ENCODE results near the gene RAB15.

The RAB15 gene

DNA sequence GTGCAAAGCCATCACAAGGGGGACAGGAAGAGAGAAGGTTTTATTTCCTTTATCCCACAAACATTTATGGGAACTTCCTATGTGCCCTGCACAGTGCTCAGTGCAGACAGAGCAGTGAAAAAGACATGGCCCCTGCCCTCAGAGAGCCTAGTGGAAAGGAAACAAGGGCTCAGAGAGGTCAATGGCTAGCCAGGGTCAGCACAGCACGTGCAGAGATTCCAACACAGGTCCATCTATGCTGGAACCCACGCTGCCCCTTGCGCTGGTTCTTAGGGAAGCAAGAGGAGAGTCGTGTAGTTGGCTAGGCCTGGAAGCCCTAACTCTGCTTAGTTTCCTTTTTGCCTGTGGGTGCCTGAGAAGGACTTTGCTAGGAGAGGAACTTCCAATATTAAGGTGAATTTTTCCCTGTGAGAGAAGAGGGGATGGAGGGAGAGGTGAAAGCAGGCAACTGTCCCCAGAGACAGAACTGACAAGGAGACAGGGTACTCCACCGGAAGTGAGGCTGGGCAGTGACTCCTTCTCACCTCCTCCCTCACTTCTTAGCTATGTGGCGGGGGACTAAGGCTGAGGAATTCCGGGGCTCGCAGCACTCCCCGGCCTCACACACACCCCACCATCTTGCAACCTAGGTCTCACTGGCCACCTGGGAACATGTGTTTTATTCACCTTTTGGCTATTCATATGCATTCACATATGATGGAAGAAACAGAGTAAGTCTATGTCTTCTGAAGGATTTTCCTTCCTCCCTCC lies 17.5 kb downstream of the RAB15 start:
- no peak for DNase-seq

DNA sequence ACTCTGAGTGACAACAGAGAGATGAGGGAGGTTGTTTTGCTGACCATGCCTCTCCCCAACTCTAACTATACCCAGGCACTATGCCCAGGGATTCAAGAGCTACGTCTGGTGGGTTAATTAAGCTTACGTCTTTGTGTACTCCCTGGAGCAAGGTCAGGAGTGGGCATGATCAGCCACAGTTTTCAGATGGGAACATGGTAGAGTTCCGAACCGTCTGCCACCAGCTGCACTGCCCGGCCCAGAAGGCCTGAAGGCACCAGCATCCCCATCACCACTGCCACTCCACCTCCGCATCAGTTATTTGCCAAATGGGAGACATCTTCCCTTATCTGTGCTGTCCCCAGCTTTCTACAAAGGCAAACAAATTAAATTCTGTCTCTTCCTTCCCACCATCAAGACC lies 18.5 kb downstream of the RAB15 start:
- DNase-seq = no peak

DNA sequence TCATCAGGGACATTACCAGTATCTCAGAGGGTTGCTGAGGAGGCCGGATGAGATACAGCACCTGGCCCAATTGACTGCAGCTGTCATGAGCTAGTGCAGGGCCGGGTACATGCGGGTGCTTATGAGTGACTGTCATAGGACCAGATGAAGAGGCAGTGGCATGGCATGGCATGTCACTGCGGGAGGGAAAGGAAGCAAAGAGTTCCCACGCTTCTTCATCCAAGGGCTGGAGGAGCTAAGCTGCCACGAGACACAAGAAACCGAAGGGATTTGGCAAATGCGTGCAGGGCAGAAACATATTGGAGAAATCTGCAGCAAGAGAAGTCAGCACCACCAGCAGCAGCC lies 18.9 kb downstream of the RAB15 start:
- no peak for DNase-seq

DNA sequence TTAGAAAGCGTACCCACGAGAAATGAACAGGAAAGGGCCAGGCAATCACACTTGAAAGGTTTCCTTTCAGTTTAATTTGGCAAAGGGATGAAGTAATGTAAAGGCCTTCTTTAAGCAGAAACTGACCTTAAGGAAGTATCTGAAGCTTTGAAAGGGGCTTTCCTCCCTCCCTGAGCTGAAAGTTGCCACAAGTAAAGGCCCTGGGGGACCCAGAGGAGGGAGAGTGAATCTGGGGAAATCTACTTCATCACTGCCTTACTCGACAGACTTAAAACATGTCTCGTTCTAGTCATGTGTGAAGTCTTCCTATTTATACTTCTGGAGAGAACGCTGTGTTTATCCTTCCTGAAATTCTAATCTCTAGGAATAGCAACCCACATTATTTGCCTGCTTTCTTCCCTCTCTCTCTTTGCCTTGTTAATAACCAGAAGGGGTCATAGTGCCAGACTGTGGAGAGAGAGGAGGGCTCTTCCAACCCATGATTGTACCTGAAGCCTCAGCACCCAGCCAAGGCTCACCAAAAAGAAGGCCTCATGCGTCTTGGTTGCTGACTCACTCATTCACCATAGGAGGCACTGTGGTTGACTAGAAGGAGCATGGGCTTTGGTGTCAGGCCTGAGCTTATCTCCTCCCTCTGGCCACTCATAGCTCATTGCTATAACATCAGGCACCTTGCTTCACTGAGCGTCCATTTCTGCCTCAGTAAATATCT lies 19.4 kb downstream of the RAB15 start:
- peak; percentile 14 for DNase-seq

DNA sequence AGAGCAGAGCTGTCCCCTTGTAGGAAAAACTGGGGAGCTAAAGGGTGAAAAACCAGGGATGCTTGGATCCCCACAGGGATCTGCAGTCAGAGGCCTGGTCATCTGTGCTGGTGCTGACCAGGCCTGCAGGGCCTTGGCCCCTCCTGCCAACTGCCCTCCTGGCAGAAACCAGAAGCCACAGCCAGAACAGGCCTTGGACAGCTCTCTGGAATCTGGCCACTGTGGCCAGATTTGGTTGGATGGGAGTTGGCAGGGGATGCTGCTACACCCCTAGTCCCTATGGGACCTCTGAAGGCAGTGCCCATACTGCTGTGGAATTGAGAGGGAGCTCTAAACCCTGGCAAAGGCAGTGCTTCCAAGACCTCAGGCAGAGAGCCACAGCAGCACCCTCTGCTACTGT lies 20.4 kb downstream of the RAB15 start:
- DNase-seq = no peak

DNA sequence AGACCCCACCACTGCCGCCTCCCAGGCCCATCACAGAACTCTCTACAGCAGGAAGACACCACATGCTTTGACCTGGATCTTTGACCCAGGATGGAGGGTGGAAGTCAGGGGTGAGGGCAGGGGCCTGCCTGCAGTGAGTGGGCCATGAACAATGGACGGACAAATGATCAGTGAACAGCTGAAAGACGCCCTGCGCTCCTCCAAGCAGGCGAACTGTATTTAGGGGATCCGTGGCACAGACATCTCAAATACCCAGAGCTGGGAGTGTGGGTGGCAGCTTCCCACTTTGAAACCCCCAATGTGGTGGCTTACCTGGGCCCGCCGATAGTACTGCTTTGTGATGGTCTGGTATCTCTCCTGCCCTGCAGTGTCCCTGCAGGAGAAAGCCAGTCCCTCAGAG lies 20.8 kb downstream of the RAB15 start:
- DNase-seq = no peak

DNA sequence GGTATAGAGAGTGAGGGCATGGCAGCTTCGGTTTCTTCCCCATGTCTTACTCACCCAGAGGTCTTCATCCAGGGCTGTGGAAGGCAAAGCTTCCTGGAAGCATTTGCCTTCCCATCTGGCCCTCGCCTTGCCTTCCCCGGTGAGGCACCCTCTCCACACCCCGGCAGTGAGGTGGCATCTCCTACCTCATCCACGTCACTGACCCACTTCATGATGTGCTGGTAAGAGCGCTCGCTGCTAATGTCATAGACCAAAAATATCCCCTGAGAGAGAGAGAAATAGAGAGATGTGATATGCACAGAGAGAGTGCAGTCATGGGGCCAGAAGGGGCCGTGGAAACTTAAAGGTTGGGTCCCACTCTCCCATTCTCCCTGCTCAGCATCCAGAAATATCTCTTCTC lies 21.2 kb downstream of the RAB15 start:
- DNase-seq = no peak

DNA sequence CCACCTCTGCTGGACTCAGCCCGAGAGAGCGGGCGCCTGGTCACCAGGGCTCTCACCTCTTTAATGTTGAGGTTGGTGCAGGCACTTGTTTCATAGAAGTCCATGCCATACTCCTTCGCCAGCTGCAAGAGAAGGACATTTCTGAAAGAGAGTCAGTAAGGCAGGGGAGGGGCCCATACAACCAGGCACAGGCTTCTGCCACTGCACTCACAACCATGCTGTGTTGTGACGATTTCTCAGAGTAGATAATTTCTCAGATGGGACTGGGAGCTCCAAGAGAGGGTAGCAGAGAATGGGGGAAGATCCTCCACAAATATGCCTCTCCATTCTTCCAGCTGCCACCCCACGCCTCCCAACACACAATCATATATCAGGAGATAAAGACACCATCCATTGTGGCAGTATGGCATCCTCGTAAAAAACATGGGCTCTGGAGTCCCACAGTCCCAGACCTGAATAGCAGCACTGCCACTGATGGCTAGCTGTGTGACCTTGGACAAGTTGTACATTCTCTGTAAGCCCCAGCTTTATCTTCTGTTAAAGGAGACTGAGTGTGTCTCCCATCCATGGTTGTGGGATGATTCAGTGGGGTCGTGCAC lies 23.4 kb downstream of the RAB15 start:
- DNase-seq = no peak

DNA sequence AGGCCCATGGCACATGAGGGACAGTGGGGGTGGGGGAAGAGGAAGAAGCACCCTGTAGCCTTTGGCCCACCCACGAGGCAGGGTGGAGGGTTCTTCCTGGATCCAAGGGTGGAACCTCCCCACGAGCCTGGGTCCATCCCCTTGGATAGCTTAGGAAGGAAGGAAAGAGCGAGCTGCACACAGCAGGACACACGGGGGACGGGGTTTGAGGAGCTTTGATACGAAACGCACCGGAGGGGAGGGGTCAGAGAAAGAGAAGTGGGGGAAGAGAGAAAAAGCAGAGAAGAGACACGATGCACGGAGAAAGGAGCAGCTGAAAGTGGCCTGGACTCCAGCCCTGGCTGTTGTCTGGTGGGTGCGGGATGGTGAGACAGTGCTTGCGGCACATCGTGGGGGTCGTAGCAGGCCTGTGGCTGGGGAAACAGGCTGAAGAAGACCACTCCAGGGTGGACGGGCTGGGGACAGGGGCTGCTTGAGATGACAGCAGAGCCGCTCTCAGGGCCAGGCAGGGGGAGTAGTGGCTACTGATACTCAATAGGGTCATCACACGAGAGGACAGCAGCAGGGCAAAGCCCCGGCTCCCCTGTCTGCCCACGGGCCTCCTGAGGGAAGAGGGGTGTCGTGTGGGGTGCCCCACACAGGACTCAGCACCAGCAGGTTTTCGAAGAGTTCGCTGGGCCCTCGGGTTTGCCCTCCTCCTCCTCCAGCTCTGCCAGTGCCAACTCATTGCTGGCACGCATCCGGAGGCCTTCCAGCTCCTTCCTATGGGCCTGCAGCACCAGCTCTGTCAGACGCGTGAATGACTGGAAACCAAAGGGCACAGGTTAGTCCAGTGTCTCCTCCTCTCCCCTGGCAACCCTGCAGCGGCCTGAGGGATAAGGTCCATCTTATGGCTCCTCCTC lies 24.2 kb downstream of the RAB15 start:
- DNase-seq = no peak

DNA sequence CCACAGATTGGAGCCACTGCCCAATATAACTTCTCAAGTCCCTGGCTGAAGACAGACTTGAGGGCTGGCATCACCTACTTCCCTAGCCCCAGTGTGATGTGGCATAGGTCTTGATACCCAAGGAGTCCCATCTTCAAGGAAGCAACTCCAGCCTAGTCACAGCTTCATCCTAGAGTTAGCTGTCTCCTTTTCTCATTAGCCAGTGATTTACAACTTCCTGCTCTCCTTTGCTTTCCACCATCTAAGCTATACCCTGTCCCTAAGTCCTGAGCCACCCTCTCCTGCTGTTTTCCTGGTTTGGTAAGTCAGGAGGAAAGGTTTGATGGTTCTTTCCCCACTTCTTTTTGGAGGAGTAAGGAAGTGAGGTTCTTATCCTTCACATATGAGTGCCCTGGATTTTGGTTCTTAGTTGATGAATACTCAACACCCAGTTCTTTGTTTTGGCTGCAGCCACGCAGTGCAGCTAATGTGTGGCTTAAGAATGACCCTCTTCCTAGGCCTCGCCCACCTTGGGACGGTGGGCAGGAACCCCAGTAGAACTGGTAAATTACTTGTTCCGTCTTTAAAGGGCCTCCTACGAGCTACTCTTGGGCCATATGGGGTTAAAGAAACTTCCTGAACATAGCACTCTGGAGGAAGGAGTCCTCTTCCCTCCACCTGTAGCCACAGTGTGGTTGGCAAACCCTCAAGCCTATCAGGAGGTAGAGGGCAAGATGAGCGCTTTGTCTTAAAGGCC lies 25.7 kb downstream of the RAB15 start:
- no peak for DNase-seq

DNA sequence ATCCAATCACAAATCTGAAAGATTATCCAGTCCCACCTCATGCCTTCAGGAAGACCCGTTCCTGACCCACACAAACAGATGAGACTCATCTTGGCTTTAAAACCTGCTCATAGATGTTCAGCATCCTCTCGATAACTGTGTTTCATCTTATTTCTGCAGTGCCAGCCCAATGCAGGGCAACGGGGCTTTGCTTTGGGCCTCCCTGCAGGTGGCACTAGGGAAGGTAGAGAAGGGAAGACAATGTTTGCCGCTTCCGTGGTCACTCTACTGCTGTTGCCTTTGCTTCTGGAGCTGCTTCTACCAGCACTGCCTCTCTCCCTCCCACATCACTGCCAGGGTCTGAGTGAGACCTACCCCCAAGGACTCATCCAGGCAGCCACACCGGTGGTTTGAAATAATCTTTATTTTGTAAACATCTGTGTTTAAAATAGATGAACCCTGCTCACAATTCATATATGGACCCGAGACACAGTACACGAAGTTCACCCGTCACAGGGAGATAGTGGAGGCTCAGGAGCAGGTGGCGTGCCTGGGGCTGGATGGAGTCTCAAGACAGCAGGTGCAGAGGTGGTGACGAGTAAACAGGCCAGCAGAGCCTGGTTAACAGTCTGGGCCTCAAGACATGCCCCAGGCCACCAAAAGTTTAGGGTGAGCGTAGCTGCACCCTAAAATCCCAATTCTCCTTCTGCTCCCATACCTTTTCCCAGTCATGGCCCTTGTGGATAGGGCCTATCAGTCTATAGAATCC lies 26.5 kb downstream of the RAB15 start:
- no peak for DNase-seq

DNA sequence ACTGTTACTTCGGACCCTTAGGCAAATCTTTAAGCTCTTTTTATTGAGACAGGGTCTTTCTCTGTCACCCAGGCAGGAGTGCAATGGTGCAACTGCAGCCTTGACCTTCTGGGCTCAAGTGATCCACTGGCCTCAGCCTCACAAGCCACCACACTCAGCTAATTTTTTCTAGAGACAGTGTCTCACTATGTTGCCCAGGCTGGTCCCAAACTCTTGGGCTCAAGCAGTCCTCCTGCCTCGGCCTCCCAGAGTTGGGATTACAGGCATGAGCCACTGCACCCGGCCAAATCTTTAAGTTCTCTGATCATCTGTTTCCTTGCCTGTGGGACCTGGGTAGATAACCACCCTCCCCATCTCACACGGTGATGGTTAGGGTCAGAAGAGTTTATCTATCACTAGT lies 27.3 kb downstream of the RAB15 start:
- DNase-seq = no peak

DNA sequence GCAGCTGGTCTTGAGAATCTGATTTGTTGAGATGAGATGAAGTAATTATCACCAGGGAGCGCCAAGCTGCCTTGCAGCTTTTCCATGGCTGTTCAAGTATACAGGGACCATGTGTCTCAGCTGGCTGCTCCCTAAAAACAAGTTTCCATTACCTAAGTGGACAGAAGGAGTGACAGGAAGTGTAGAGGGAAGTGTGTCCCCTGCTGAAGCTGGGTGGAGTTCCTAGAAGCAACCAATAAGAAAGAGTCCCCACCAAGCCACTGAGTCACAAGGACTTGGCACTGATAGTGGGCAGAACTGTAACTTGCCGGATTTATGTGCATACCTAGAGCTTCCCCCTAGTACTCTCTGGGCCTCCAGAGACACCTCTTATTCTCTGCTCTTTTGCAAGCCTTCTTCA lies 28.1 kb downstream of the RAB15 start:
- no peak for DNase-seq

DNA sequence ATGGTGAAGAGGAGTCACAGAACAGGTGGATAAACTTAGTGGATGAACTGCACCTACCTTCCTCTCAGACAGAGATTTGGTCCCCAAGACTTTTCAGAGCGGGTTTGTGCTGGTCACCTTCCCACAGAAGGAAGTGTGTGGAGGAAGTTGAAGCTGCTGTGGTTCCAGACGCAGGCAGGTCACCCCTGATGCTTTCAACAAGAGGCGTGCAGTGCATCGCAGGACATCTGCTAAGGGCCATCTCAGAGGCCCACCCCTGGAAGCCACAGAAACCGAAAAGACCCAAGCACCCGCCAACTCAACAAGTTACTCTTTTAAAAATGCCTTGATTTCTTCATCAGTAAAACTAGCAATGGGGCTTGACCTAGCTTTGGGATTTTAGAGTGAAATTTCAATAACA lies 28.6 kb downstream of the RAB15 start:
- DNase-seq = no peak

DNA sequence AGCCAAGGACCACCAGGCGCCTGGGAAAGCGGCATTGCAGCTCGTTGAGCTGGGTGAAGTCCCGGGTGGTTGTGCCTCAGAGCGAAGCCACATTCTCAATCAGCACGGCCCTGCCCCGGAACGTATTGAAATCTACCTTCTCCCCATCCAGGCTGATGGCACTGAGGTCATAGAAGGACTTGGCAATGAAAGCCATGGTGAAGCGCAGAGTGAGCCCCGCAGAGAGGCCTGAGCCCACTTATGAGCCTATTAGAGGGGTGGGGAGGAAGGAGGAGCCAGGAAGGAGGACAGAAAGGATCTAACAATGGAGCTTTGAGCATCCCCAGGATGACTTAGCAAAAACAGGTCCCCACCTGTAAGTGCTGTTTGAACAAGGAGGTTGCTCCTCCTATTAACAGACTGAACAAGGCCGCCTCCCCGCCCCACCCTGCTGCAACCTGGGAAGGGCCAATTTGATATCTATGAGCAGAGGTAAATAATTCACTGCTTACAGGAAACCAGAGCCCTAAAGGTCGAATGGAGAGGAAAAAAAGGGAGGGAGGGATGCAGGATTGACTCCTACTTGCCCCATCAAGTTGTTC lies 29.5 kb downstream of the RAB15 start, which contains the start of gene GPX2:
Gene GPX2 (minus strand): TSS at position 215 of the 581 bp plus-strand sequence. CDS start 19 bp downstream, at position 196.
- no peak for DNase-seq

DNA sequence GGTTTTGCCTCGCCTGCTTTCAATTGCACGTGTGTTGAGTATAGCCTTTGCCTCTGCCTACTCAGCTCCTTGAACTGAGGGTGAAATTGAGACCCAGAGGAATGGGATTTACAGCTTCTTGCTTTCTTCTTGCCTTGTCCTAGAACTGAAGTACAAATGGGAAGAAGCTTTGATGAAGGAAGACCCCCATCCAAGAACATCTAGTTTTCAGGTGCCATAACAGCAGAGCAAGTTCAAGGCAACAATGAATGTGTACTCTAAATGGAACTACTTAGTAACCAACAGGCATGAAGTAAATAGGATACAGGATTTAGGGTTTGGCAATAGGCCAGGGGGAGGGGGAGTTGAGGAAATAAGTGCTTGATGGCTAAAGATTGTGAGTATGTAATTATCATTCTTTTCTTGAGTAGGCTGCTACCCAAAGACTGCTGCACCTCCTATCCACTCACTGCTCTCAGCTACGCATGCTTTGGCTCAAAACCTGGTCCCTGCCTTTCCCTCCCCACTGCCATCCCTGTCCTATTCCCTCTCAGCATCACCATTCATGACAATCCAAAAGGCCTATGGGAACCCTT lies 31.7 kb downstream of the RAB15 start:
- no peak for DNase-seq

DNA sequence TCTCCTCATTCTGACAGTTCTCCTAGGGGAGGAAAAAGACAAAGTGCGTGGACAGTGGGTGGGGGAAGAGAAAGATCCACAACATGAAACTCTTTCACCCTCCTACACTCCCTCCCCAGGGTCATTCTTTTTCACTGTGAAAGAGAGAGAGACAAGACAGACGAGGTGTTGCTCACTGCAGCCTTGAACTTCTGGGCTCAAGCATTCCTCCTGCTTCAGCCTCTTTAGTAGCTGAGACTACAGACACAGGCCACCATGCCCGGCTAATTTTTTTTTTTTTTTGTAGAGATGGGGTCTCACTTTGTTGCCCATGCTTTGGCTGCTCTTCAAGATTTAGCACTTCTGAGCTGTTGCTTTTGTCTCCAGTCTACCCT lies 32.3 kb downstream of the RAB15 start:
- DNase-seq = no peak

DNA sequence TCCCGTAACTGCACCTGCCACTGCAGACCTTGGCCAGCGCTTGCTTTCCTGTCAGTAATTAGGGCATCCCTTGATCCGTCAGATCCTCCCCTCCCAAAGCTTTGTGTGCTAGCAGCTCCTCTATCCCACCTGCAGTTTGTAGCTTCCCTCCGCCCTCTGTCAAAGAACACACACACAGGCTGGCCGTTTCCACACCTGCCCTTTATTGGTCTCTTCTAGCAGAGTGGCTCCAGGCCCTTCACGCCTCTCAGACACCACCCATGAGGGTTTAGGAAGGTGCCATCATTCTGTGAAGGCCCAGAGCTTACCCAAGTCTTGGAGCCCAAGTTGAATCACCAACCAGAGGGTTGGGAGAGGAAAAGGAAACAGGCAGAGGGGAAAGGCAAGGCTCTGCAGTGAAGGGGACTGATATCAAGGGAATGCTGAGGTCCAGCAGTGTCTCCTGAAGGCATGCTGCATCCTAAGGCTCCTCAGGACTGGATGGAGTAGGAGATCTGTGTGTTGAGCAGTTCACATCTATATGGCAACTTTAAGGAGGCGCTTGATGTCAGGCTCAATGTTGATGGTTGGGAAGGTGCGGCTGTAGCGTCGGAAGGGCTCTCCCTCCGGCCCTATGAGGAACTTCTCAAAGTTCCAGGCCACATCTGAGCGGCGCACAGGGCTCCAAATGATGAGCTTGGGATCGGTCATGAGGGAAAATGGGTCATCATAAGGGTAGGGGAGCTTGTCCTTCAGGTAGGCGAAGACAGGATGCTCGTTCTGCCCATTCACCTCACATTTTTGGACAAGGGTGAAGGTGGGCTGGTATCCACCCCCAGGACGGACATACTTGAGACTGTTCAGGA lies 32.9 kb downstream of the RAB15 start:
- no peak for DNase-seq

DNA sequence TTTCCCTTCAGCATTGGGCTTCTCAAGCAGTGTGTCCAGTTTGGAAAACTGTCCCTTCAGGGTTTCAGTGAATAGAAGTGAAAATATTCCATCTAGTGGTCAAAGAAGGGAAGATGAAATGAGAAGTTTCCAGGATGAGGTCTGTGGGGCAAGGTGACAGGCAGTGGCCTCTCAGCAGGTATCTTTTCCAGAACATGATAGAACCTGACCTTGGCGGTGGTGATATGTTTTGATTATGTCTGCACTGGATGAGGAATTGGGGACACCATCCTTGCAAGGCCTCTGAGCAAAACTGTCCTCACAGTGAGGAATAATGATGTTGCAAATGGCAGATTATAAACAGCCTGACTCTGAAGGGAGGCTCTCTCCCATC lies 34.3 kb downstream of the RAB15 start:
- DNase-seq = no peak

DNA sequence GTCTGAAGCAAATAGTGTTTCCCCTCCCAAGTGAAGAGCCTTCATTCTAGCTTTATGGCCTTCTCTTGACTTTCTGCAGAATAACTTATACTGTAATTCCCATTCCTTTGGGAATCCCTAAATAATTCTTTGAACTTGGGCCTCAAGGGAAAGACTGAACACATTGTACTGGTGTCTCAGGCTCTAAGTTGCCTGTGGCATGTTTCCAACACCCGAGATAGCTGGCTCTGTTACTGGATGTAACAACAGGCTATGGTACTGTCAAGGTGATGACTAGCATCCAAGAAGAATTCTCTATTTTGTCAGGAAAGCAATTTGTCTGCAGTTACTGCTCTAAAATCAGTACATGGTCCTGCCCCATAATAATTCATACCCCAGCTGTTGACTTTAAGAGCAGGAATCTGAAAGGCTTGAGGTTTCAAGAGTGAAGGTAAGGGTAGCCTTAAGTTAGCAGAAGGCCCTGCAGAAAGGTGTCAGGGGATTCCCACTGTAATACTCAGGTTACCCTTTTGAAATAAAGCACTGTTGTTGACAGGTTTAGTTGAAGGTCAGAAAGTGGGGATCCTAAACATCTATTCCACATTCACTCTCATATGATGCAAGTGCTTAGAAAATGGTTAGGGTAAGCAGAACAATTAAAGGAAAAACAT lies 34.8 kb downstream of the RAB15 start:
- no peak for DNase-seq
